NCI-H1930 (cell line): ENCODE results near the gene DDB1.

ENCODE experiments used
- DNase-seq, 2 experiments: peaks; one replicate each; lab custom pipeline; 2025; lab: John Stamatoyannopoulos, UW

DDB1 gene

GRCh38 chr11:61336171-61336935 lies 3.4 kb upstream of the DDB1 start:
- DNase-seq, result peak; percentile 56 to 77

GRCh38 chr11:61335355-61335710 lies 2.4 kb upstream of the DDB1 start:
- DNase-seq, result no peak

- DNase-seq, result no peak
These were observed 1.8 kb upstream of the DDB1 start for GRCh38 chr11:61334434-61335354.

- DNase-seq, result no peak
These were observed 887 bp upstream of the DDB1 start for GRCh38 chr11:61333550-61334433.

- no peak for DNase-seq
These were observed 566 bp downstream of the DDB1 start for GRCh38 chr11:61332281-61332796.

- DNase-seq, result no peak
These were observed 1.3 kb downstream of the DDB1 start for GRCh38 chr11:61331651-61332050.

GRCh38 chr11:61329871-61330270 lies 3.0 kb downstream of the DDB1 start:
- no peak for DNase-seq

GRCh38 chr11:61328351-61328750 lies 4.6 kb downstream of the DDB1 start:
- no peak for DNase-seq

GRCh38 chr11:61327669-61328071 lies 5.2 kb downstream of the DDB1 start:
- no peak for DNase-seq

GRCh38 chr11:61325649-61326414 lies 7.1 kb downstream of the DDB1 start:
- no peak for DNase-seq

- DNase-seq, result no peak
These were observed 17.6 kb downstream of the DDB1 start for GRCh38 chr11:61315260-61315659.

GRCh38 chr11:61310749-61311148 lies 22.2 kb downstream of the DDB1 start:
- DNase-seq, result no peak

- no peak for DNase-seq
These were observed 23.2 kb downstream of the DDB1 start for GRCh38 chr11:61309739-61310138.

- no peak for DNase-seq
These were observed 23.8 kb downstream of the DDB1 start for GRCh38 chr11:61309141-61309540.

GRCh38 chr11:61307354-61307753 lies 25.6 kb downstream of the DDB1 start:
- DNase-seq, result no peak

GRCh38 chr11:61306221-61306620 lies 26.7 kb downstream of the DDB1 start:
- no peak for DNase-seq

GRCh38 chr11:61305417-61305816 lies 27.5 kb downstream of the DDB1 start:
- DNase-seq, result no peak

- DNase-seq, result no peak
These were observed 29.2 kb downstream of the DDB1 start for GRCh38 chr11:61303725-61304124.

- DNase-seq, result no peak
These were observed 30.4 kb downstream of the DDB1 start for GRCh38 chr11:61302550-61302949.

GRCh38 chr11:61298663-61299244 lies 34.2 kb downstream of the DDB1 start:
- DNase-seq, result no peak

GRCh38 chr11:61297746-61298145 lies 35.2 kb downstream of the DDB1 start:
- no peak for DNase-seq
